D721Med (cell line): ENCODE data around the gene POU2F1.
"Not testable (repeated sequence)": the region's sequence is repeated elsewhere in the genome, so short reads cannot be mapped to it uniquely, and the experiment has no call there.

Experiments
- DNase-seq: peaks from one replicate; pipeline ENCODE4 v3.0.0; 2011; ENCODE audit warnings: low spot score; ENCODE audit not compliant: insufficient read length
- FAIRE-seq: peaks from 2 replicates; lab custom pipeline; 2011; peaks lifted over from hg19 to GRCh38; lab: Jason Lieb, UNC
- TF ChIP-seq, protein P1 (sequence below): IDR thresholded peaks from 2 replicates; pipeline ENCODE4 v1.5.1; 2012; ENCODE audit warnings: mild to moderate bottlenecking, control low read depth; ENCODE audit not compliant: insufficient read depth; ENCODE audit errors: missing control alignments

POU2F1 gene

GRCh38 chr1:167314671-167315070 lies 94.0 kb downstream of the POU2F1 start:
- TF ChIP-seq, protein P1, sequence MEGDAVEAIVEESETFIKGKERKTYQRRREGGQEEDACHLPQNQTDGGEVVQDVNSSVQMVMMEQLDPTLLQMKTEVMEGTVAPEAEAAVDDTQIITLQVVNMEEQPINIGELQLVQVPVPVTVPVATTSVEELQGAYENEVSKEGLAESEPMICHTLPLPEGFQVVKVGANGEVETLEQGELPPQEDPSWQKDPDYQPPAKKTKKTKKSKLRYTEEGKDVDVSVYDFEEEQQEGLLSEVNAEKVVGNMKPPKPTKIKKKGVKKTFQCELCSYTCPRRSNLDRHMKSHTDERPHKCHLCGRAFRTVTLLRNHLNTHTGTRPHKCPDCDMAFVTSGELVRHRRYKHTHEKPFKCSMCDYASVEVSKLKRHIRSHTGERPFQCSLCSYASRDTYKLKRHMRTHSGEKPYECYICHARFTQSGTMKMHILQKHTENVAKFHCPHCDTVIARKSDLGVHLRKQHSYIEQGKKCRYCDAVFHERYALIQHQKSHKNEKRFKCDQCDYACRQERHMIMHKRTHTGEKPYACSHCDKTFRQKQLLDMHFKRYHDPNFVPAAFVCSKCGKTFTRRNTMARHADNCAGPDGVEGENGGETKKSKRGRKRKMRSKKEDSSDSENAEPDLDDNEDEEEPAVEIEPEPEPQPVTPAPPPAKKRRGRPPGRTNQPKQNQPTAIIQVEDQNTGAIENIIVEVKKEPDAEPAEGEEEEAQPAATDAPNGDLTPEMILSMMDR: no peak
- FAIRE-seq: no peak

GRCh38 chr1:167317463-167317862 lies 96.8 kb downstream of the POU2F1 start:
- no peak for DNase-seq
- TF ChIP-seq, protein P1: no peak
- no peak for FAIRE-seq

More at GRCh38 chr1:167314671-167315070, 94.0 kb downstream of the POU2F1 start:
- DNase-seq: no peak

DNA sequence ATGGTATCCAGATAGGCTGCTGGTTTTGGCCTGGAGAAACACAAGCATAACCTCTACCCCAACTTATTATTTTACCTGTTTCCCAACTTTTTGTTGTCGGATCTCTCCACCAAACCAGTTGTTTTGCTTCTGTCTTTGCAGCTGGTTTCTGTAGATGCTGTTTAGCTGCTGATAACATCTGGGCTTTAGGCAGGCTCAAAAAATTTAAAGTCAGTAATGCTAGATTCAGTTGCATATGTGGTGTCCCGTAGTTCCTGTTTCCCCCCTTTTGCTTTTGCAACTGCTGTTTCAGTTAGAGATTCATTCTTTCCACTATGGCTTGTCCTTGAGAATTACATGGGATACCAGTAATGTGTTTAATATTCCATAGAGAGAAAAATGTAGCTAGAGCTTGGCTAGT lies 98.5 kb downstream of the POU2F1 start:
- FAIRE-seq, DNase-seq: not testable (repeated sequence)

DNA sequence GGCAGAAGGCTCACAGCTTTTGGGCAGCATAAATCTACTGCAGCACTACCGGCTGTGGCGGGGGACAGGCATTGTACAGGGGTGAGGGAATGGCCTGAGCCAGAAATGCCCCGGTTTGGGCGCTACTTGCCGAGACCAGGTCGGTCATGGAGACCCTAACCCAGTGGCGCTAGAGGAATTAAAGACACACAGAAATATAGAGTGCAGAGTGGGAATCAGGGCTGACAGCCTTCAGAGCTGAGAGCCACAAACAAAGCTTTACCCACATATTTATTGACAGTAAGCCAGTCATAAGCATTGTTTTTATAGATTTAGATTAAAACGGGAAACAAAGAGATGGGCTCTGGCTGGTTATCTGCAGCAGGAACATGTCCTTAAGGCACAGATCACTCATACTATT lies 101.8 kb downstream of the POU2F1 start:
- TF ChIP-seq, protein P1: no peak
- no peak for DNase-seq
- FAIRE-seq: no peak

DNA sequence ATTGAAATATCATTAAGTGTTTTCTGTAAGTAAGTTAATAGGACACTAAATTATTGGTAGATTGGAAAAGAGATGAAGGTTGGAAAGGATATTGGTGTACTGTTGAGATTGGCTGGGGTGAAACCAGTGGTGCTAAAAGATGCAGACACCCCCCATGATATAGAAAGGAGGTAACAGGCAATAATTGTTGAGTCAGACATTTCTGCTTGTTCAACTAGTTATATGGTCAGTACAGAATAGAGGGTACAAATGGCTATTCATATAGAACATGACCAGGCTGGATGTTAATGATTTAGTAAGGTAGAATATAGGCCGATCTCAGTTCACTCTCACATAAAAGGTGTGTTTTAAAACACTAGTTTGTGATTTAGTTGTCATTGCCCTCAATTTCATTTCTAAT lies 104.5 kb downstream of the POU2F1 start:
- DNase-seq (no peak), FAIRE-seq (peak; percentile 66)
- TF ChIP-seq, protein P1: no peak

DNA sequence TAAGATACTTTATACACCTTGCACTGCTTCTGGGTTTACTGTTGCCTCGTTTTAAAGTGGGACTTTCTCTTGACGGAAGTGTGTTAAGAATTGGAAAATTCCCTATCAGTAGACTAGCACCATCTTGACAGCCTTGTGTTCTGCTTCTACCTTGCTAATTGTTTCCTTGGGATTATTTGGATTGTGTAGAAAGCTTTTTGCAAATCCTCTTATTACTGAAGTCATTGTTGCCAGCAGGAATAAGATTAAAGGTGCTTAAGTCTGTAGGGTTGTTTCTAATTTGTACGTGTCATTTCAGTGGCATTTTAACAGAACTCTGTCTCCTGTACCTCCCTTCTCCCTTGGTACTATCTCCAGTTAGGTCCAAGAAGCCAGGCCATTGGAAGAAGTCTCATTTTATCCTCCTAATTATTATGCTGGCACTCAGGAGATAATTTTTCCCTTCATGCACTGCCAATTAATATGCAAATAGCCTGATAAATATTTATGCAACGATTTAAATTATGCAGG lies 107.7 kb downstream of the POU2F1 start:
- peak; percentile 36 for DNase-seq
- TF ChIP-seq, protein P1: no peak
- peak; percentile 100 for FAIRE-seq

DNA sequence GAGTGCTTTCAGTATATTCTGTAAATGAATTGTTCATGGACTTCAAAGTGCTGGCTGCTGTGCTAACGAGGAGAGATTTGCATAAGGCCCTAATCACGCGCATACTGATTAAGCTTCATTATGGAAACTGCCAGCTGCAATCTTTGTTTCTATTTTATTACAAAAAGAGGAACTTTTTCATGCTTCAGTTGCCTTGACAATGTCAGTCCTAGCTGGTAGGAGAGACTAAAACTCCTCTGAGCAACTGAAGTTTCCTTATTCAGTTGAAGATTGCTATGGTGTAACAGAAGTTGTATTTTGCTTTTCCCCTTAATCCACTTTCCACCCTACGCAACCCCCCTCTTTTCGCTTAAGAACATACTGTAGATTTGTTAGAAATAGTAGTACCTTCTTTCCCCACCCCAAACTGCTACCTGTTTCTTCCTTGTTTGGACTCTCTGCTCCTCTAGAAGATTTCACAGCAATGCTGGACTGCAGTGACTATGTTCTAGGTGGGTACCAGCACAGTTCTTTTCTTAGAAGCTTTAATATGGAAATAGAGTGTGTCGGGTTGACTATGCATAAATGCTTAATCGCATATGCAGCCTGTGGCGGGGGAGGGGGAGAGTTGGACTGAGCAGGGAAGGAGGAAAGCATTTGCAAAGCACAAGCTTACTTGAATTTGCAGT lies 108.3 kb downstream of the POU2F1 start:
- FAIRE-seq (no peak), DNase-seq (no peak)
- TF ChIP-seq, protein P1: no peak
